ENCODE data around the gene PARP15.
"Not testable (repeated sequence)": the region's sequence is repeated elsewhere in the genome, so short reads cannot be mapped to it uniquely, and the experiment has no call there.

The PARP15 gene

GRCh38 chr3:122615303-122615702, 37.9 kb downstream of the PARP15 start:
- no peak overlapping the region for H3K4me3 ChIP-seq (ENCODE audit: low read depth, low read length)

GRCh38 chr3:122618614-122619013, 41.2 kb downstream of the PARP15 start:
- no peak overlapping the region for H3K4me3 ChIP-seq (ENCODE audit: low read depth, low read length)

GRCh38 chr3:122619040-122619439, 41.6 kb downstream of the PARP15 start:
- no peak overlapping the region for H3K4me3 ChIP-seq (ENCODE audit: low read depth, low read length)

- no peak overlapping the region for H3K4me3 ChIP-seq (ENCODE audit: low read depth, low read length)
Observed at GRCh38 chr3:122620399-122620798, 42.9 kb downstream of the PARP15 start.

- H3K4me3 ChIP-seq (ENCODE audit: low read depth, low read length) = no peak overlapping the region
Observed at GRCh38 chr3:122621112-122621511, 43.7 kb downstream of the PARP15 start.

GRCh38 chr3:122623031-122623829, 45.8 kb downstream of the PARP15 start:
- H3K4me3 ChIP-seq (ENCODE audit: low read depth, low read length) = no peak overlapping the region

GRCh38 chr3:122626515-122627180, 49.2 kb downstream of the PARP15 start:
- no peak overlapping the region for H3K4me3 ChIP-seq (ENCODE audit: low read depth, low read length)

GRCh38 chr3:122627301-122627700, 49.9 kb downstream of the PARP15 start:
- H3K4me3 ChIP-seq (ENCODE audit: low read depth, low read length) = no peak overlapping the region

GRCh38 chr3:122628567-122628966, 51.1 kb downstream of the PARP15 start:
- no peak overlapping the region for H3K4me3 ChIP-seq (ENCODE audit: low read depth, low read length)

GRCh38 chr3:122629763-122630162, 52.3 kb downstream of the PARP15 start:
- no peak overlapping the region for H3K4me3 ChIP-seq (ENCODE audit: low read depth, low read length)

GRCh38 chr3:122635789-122636188, 58.3 kb downstream of the PARP15 start:
- no peak overlapping the region for H3K4me3 ChIP-seq (ENCODE audit: low read depth, low read length)

GRCh38 chr3:122636697-122637096, 59.2 kb downstream of the PARP15 start:
- H3K4me3 ChIP-seq (ENCODE audit: low read depth, low read length) = no peak overlapping the region

- H3K4me3 ChIP-seq (ENCODE audit: low read depth, low read length) = no peak overlapping the region
Observed at GRCh38 chr3:122640437-122640999, 63.1 kb downstream of the PARP15 start.

- no peak overlapping the region for H3K4me3 ChIP-seq (ENCODE audit: low read depth, low read length)
Observed at GRCh38 chr3:122642935-122643334, 65.5 kb downstream of the PARP15 start.

- no peak overlapping the region for H3K4me3 ChIP-seq (ENCODE audit: low read depth, low read length)
Observed at GRCh38 chr3:122646146-122646988, 68.9 kb downstream of the PARP15 start.

GRCh38 chr3:122651233-122651907, 73.9 kb downstream of the PARP15 start:
- not testable (repeated sequence) for H3K4me3 ChIP-seq (ENCODE audit: low read depth, low read length)

- H3K4me3 ChIP-seq (ENCODE audit: low read depth, low read length) = not testable (repeated sequence)
Observed at GRCh38 chr3:122651962-122652361, 74.5 kb downstream of the PARP15 start.

- not testable (repeated sequence) for H3K4me3 ChIP-seq (ENCODE audit: low read depth, low read length)
Observed at GRCh38 chr3:122658336-122658735, 80.9 kb downstream of the PARP15 start.

GRCh38 chr3:122660297-122660974, 83.0 kb downstream of the PARP15 start:
- H3K4me3 ChIP-seq (ENCODE audit: low read depth, low read length) = no peak overlapping the region

- no peak overlapping the region for H3K4me3 ChIP-seq (ENCODE audit: low read depth, low read length)
Observed at GRCh38 chr3:122661633-122662032, 84.2 kb downstream of the PARP15 start.
